HEK293 (cell line): ENCODE measurements around the gene HRC.

Source experiments
- CTCF ChIA-PET: fragments of 350-600 bp; formaldehyde crosslinking; extraction: SDS; loops from one replicate; lab custom pipeline; 2021; ENCODE audit warnings: antibody characterized with exemption; lab: Yijun Ruan, JAX
- POLR2A ChIA-PET: fragments of 300-600 bp; formaldehyde crosslinking; extraction: SDS; loops from one replicate; lab custom pipeline; 2020; ENCODE audit warnings: antibody characterized with exemption, inconsistent platforms; lab: Yijun Ruan, JAX
- H3K27ac ChIP-seq: fragments of 200-500 bp; sonication (Bioruptor generic); 2 replicates; pipeline ENCODE4 v1.5.1; 2014; ENCODE audit warnings: low read depth, low read length, control low read depth, inconsistent platforms; ENCODE audit errors: extremely low read depth
- H3K36me3 ChIP-seq, 2 experiments: fragments of 200-500 bp in 1 of 2; sonication (Bioruptor generic) in 1 of 2; 1 replicate in 1 of 2; 2 replicates in 1 of 2; pipeline ENCODE4 v1.5.1; 2014 to 2017; ENCODE audit warnings: inconsistent platforms in 2 of 2, low read length in 2 of 2; ENCODE audit not compliant: control insufficient read depth in 2 of 2, insufficient read depth in 1 of 2
- H3K4me1 ChIP-seq: fragments of 200-500 bp; sonication (Bioruptor generic); 2 replicates; pipeline ENCODE4 v1.5.1; 2014; ENCODE audit warnings: mild to moderate bottlenecking, low read length, inconsistent platforms; ENCODE audit not compliant: control insufficient read depth, insufficient read depth
- H3K4me3 ChIP-seq: 2 replicates; pipeline ENCODE4 v1.5.1; 2011; ENCODE audit warnings: low read depth, mild to moderate bottlenecking, control low read depth, low read length, moderate library complexity
- H3K9me3 ChIP-seq: fragments of 200-500 bp; sonication (Bioruptor generic); 2 replicates; pipeline ENCODE4 v1.5.1; 2014; ENCODE audit warnings: low read depth, low read length, inconsistent platforms; ENCODE audit not compliant: control insufficient read depth, insufficient read depth
- IKZF3 ChIP-seq: fragments of 450-650 bp; IDR thresholded peaks from 2 replicates; pipeline ENCODE4 v1.5.0; 2018; ENCODE audit warnings: missing biosample characterization, mild to moderate bottlenecking, missing genetic modification characterization, moderate library complexity
- KLF10 ChIP-seq: fragments of 450-650 bp; IDR thresholded peaks from 2 replicates; pipeline ENCODE4 v1.5.1; 2018; ENCODE audit warnings: missing biosample characterization, mild to moderate bottlenecking, missing genetic modification characterization
- KLF16 ChIP-seq: fragments of 450-650 bp; formaldehyde crosslinking; IDR thresholded peaks from 2 replicates; pipeline ENCODE4 v1.5.1; 2017; ENCODE audit warnings: missing biosample characterization, missing genetic modification characterization
- KLF7 ChIP-seq: fragments of 450-650 bp; formaldehyde crosslinking; IDR thresholded peaks from 2 replicates; pipeline ENCODE4 v1.5.1; 2016; ENCODE audit warnings: missing biosample characterization, missing genetic modification characterization, borderline replicate concordance
- MEIS1 ChIP-seq: sonication (generic); formaldehyde crosslinking; IDR thresholded peaks from 2 replicates; pipeline ENCODE4 v1.8.1; 2022; ENCODE audit warnings: missing genetic modification reagents, mild to moderate bottlenecking, borderline replicate concordance
- RBAK ChIP-seq: fragments of 450-650 bp; formaldehyde crosslinking; IDR thresholded peaks from 2 replicates; pipeline ENCODE4 v1.5.1; 2016; ENCODE audit warnings: missing biosample characterization, missing genetic modification characterization
- ZBTB1 ChIP-seq: fragments of 450-650 bp; formaldehyde crosslinking; IDR thresholded peaks from 2 replicates; pipeline ENCODE4 v1.5.1; 2016; ENCODE audit warnings: missing biosample characterization, missing genetic modification characterization
- ZBTB20 ChIP-seq: fragments of 450-650 bp; formaldehyde crosslinking; IDR thresholded peaks from 2 replicates; pipeline ENCODE4 v1.5.1; 2016; ENCODE audit warnings: missing biosample characterization, missing genetic modification characterization
- ZIC2 ChIP-seq: fragments of 450-650 bp; formaldehyde crosslinking; IDR thresholded peaks from 2 replicates; pipeline ENCODE4 v1.5.1; 2016; ENCODE audit warnings: missing biosample characterization, missing genetic modification characterization
- ZNF133 ChIP-seq: fragments of 450-650 bp; formaldehyde crosslinking; IDR thresholded peaks from 2 replicates; pipeline ENCODE4 v1.5.1; 2016; ENCODE audit warnings: missing biosample characterization, missing genetic modification characterization
- ZNF19 ChIP-seq: fragments of 450-650 bp; formaldehyde crosslinking; IDR thresholded peaks from 2 replicates; pipeline ENCODE4; 2016; ENCODE audit warnings: missing biosample characterization, missing genetic modification characterization, low read depth
- ZNF23 ChIP-seq: fragments of 450-650 bp; formaldehyde crosslinking; IDR thresholded peaks from 2 replicates; pipeline ENCODE4 v1.5.1; 2016; ENCODE audit warnings: missing biosample characterization, missing genetic modification characterization, borderline replicate concordance
- ZNF239 ChIP-seq: fragments of 450-650 bp; formaldehyde crosslinking; IDR thresholded peaks from 2 replicates; pipeline ENCODE4 v1.5.1; 2016; ENCODE audit warnings: missing biosample characterization, missing genetic modification characterization
- ZNF521 ChIP-seq: fragments of 450-650 bp; formaldehyde crosslinking; IDR thresholded peaks from 2 replicates; pipeline ENCODE4 v1.5.1; 2017; ENCODE audit warnings: missing biosample characterization, mild to moderate bottlenecking, missing genetic modification characterization
- ZNF548 ChIP-seq: fragments of 450-650 bp; formaldehyde crosslinking; IDR thresholded peaks from 2 replicates; pipeline ENCODE4 v1.5.1; 2016; ENCODE audit warnings: missing biosample characterization, missing genetic modification characterization
- ZNF596 ChIP-seq: fragments of 450-650 bp; IDR thresholded peaks from 2 replicates; pipeline ENCODE4 v1.5.0; 2018; ENCODE audit warnings: missing biosample characterization, mild to moderate bottlenecking, missing genetic modification characterization, moderate library complexity
- ZNF621 ChIP-seq: fragments of 450-650 bp; formaldehyde crosslinking; IDR thresholded peaks from 2 replicates; pipeline ENCODE4 v1.5.1; 2017; ENCODE audit warnings: missing biosample characterization, missing genetic modification characterization
- ZNF660 ChIP-seq: fragments of 450-650 bp; IDR thresholded peaks from 2 replicates; pipeline ENCODE4 v1.5.1; 2018; ENCODE audit warnings: missing biosample characterization, mild to moderate bottlenecking, missing genetic modification characterization
- ZNF670 ChIP-seq: fragments of 450-650 bp; formaldehyde crosslinking; IDR thresholded peaks from 2 replicates; pipeline ENCODE4 v1.5.1; 2016; ENCODE audit warnings: missing biosample characterization, missing genetic modification characterization, low read depth
- ZNF777 ChIP-seq: fragments of 450-650 bp; formaldehyde crosslinking; IDR thresholded peaks from 2 replicates; pipeline ENCODE4 v1.5.1; 2017; ENCODE audit warnings: missing biosample characterization, missing genetic modification characterization, borderline replicate concordance
- ZNF843 ChIP-seq: fragments of 450-650 bp; formaldehyde crosslinking; IDR thresholded peaks from 2 replicates; pipeline ENCODE4 v1.5.1; 2016; ENCODE audit warnings: missing biosample characterization, missing genetic modification characterization
- TF ChIP-seq, protein P1 (sequence below): fragments of 450-650 bp; formaldehyde crosslinking; IDR thresholded peaks from 2 replicates; pipeline ENCODE4 v1.5.1; 2017; ENCODE audit warnings: missing biosample characterization, missing genetic modification characterization
- TF ChIP-seq, protein P2 (sequence below): fragments of 450-650 bp; formaldehyde crosslinking; IDR thresholded peaks from 2 replicates; pipeline ENCODE4 v1.5.1; 2016; ENCODE audit warnings: missing biosample characterization, missing genetic modification characterization
- TF ChIP-seq, protein P3 (sequence below): fragments of 450-650 bp; formaldehyde crosslinking; IDR thresholded peaks from 2 replicates; pipeline ENCODE4 v1.5.1; 2017; ENCODE audit warnings: missing biosample characterization, mild to moderate bottlenecking, missing genetic modification characterization, moderate library complexity

The HRC gene

DNA sequence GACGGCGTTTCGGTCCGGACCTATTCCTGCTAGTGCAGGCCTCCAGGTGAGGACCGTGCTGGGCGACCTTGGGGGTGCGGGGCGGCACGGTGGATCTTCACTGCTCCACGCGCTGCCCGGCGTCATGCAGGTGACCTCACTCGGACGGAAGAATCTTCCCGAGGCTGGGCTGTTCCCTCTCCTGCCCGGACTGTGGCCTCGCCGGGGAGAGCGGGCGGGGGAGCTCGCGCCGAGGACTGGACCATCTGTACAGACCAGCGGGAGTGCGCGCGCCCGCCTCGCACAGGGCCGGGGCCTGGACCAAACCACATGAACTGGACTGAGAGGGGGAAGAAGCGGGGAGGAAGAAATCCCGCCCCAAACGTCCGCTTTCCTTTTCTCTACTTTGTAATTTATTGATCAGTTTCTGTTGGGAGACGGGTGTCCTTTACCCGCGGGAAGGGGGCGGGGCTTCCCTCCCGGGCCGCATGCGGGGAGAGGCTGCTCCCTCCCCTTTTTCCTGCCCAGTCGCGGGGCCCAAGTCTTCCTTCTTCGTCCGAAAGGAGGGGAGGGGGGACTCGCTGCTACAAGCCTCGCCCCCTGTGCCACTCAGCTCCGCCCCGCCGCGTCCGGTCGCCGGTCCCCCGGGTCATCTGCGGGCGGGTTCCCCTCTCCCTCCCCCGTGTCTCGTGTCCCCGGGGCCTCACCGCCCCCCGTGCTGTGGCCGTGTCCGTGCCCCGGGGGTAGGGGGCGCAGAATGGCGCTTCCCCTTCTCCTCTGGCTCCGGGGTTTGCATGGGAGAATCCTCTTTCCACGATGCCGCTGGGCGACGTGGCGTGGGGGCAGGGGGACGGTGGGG, 4.9 kb downstream of the HRC start (continued):
- TF ChIP-seq KLF10 (tag by site-specific recombination) (peak; percentile 46; the same call in 1 of the 2 replicates), ZBTB1 (tag by site-specific recombination) (no peak), RBAK (no peak), KLF7 (tag by site-specific recombination) (peak; percentile 29; the same call in 1 of the 2 replicates), ZNF660 (peak; percentile 81), ZNF239 (tag by site-specific recombination) (0 out of 2 replicates have a peak, but pooled peaks have one; percentile 1), KLF16 (peak; percentile 90), ZNF548 (tag by site-specific recombination) (no peak), ZNF777 (tag by site-specific recombination) (peak; percentile 45; the same call in 1 of the 2 replicates), MEIS1 (CRISPR knock-in tag) (no peak; the same call in 1 of the 2 replicates), ZNF521 (tag by site-specific recombination) (no peak), IKZF3 (tag by site-specific recombination) (peak; percentile 25; the same call in 1 of the 2 replicates), ZNF19 (tag by site-specific recombination) (no peak), ZNF843 (tag by site-specific recombination) (peak; percentile 21; the same call in 1 of the 2 replicates), ZBTB20 (tag by site-specific recombination) (peak; percentile 69; the same call in 1 of the 2 replicates), ZNF133 (tag by site-specific recombination) (no peak)
- TF ChIP-seq, protein P1, sequence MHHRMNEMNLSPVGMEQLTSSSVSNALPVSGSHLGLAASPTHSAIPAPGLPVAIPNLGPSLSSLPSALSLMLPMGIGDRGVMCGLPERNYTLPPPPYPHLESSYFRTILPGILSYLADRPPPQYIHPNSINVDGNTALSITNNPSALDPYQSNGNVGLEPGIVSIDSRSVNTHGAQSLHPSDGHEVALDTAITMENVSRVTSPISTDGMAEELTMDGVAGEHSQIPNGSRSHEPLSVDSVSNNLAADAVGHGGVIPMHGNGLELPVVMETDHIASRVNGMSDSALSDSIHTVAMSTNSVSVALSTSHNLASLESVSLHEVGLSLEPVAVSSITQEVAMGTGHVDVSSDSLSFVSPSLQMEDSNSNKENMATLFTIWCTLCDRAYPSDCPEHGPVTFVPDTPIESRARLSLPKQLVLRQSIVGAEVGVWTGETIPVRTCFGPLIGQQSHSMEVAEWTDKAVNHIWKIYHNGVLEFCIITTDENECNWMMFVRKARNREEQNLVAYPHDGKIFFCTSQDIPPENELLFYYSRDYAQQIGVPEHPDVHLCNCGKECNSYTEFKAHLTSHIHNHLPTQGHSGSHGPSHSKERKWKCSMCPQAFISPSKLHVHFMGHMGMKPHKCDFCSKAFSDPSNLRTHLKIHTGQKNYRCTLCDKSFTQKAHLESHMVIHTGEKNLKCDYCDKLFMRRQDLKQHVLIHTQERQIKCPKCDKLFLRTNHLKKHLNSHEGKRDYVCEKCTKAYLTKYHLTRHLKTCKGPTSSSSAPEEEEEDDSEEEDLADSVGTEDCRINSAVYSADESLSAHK (tag by site-specific recombination), result 0 out of 2 replicates have a peak, but pooled peaks have one; percentile 19
- TF ChIP-seq, protein P2, sequence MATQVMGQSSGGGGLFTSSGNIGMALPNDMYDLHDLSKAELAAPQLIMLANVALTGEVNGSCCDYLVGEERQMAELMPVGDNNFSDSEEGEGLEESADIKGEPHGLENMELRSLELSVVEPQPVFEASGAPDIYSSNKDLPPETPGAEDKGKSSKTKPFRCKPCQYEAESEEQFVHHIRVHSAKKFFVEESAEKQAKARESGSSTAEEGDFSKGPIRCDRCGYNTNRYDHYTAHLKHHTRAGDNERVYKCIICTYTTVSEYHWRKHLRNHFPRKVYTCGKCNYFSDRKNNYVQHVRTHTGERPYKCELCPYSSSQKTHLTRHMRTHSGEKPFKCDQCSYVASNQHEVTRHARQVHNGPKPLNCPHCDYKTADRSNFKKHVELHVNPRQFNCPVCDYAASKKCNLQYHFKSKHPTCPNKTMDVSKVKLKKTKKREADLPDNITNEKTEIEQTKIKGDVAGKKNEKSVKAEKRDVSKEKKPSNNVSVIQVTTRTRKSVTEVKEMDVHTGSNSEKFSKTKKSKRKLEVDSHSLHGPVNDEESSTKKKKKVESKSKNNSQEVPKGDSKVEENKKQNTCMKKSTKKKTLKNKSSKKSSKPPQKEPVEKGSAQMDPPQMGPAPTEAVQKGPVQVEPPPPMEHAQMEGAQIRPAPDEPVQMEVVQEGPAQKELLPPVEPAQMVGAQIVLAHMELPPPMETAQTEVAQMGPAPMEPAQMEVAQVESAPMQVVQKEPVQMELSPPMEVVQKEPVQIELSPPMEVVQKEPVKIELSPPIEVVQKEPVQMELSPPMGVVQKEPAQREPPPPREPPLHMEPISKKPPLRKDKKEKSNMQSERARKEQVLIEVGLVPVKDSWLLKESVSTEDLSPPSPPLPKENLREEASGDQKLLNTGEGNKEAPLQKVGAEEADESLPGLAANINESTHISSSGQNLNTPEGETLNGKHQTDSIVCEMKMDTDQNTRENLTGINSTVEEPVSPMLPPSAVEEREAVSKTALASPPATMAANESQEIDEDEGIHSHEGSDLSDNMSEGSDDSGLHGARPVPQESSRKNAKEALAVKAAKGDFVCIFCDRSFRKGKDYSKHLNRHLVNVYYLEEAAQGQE (tag by site-specific recombination), result peak; percentile 12; the same call in 1 of the 2 replicates

DNA sequence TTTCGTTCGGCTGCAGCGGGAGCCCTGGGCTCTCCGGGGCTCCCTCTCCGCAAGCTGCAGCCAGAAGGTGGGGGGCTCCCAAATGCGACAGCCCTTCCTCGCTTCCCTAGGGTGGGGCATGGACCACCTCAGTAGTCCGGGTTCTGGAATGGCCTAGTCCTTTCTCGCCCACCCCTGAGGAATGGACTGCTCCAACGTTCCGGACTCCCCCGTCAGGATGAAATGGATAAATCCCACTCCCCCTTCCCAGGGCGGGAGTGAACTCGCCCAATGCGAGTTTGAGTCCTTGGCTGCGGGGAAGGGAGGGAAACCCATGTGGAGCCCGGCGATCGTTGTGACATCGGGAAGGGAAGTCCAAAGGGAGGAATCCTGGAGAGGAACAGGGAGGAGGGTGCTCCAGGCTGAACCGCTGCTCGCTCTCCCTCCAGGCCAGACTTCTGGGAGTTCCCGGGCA, 5.5 kb downstream of the HRC start:
- Histone ChIP-seq H3K27ac (peak overlapping the region; percentile 70), H3K4me3 (peak overlapping the region; percentile 69), H3K9me3 (no peaks in the 10 kb centered on the region), H3K36me3 (no peaks in the 10 kb centered on the region), H3K4me1 (peaks cover 6% of the 10 kb centered on the region)
- POLR2A ChIA-PET, result interaction anchor here (0.5 to 3.8 kb wide), 17 partner anchors 9 to 530 kb away, joined by 3 to 27 read pairs (median 5); partner anchors contain the start of genes DKKL1, GYS1, LIN7B and PPFIA3
- CTCF ChIA-PET, result interaction anchor here (0.9 to 6.6 kb wide), 10 partner anchors 12 to 152 kb away, joined by 3 to 70 read pairs (median 5); partner anchors contain the start of gene LIN7B
- TF ChIP-seq ZNF596 (tag by site-specific recombination), result no peak
- TF ChIP-seq, protein P3, sequence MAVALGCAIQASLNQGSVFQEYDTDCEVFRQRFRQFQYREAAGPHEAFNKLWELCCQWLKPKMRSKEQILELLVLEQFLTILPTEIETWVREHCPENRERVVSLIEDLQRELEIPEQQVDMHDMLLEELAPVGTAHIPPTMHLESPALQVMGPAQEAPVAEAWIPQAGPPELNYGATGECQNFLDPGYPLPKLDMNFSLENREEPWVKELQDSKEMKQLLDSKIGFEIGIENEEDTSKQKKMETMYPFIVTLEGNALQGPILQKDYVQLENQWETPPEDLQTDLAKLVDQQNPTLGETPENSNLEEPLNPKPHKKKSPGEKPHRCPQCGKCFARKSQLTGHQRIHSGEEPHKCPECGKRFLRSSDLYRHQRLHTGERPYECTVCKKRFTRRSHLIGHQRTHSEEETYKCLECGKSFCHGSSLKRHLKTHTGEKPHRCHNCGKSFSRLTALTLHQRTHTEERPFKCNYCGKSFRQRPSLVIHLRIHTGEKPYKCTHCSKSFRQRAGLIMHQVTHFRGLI (tag by site-specific recombination), result no peak
- no peak for TF ChIP-seq ZNF670 (tag by site-specific recombination)
- TF ChIP-seq ZNF621 (tag by site-specific recombination), result no peak
- TF ChIP-seq ZNF23 (tag by site-specific recombination), result no peak
- no peak for TF ChIP-seq ZIC2
- TF ChIP-seq MEIS1 (CRISPR knock-in tag), result no peak
